Stimulated activated CD4-positive, alpha-beta T cell treated with anti-CD3 and anti-CD28 coated beads, Interleukin-12 subunit alpha, Interleukin-12 subunit beta, amount 100 ng/mL, for 24 hours (primary cell): Measurements from ENCODE around the gene TRIM67.
"Not testable (repeated sequence)": the region's sequence is repeated elsewhere in the genome, so short reads cannot be mapped to it uniquely, and the experiment has no call there.

ENCODE experiments used
- DNase-seq, 2 experiments: peaks; one replicate each; pipeline ENCODE4 v3.0.0-alpha.2; 2020; ENCODE audit warnings: low read depth in 2 of 2

Gene TRIM67

GRCh38 chr1:231203259-231204057 lies 41.6 kb downstream of the TRIM67 start:
- DNase-seq: no peak

GRCh38 chr1:231206856-231207255 lies 45.0 kb downstream of the TRIM67 start:
- DNase-seq: no peak

GRCh38 chr1:231207437-231207836 lies 45.6 kb downstream of the TRIM67 start:
- DNase-seq: no peak

- no peak for DNase-seq
Measured at GRCh38 chr1:231208980-231209379, 47.1 kb downstream of the TRIM67 start.

- no peak for DNase-seq
Measured at GRCh38 chr1:231209531-231209930, 47.7 kb downstream of the TRIM67 start.

- DNase-seq: no peak
Measured at GRCh38 chr1:231210126-231210525, 48.3 kb downstream of the TRIM67 start.

GRCh38 chr1:231211005-231211857 lies 49.4 kb downstream of the TRIM67 start:
- DNase-seq: peak; percentile 79 to 95

- not testable (repeated sequence) for DNase-seq
Measured at GRCh38 chr1:231212301-231212700, 50.4 kb downstream of the TRIM67 start.

GRCh38 chr1:231213831-231214573 lies 52.1 kb downstream of the TRIM67 start:
- DNase-seq: no peak

- DNase-seq: no peak
Measured at GRCh38 chr1:231214918-231215680, 53.2 kb downstream of the TRIM67 start.

- DNase-seq: no peak
Measured at GRCh38 chr1:231215681-231216385, 54.0 kb downstream of the TRIM67 start.

GRCh38 chr1:231216498-231216897 lies 54.6 kb downstream of the TRIM67 start:
- DNase-seq: no peak

- DNase-seq: no peak
Measured at GRCh38 chr1:231217056-231217455, 55.2 kb downstream of the TRIM67 start.

GRCh38 chr1:231218078-231218477 lies 56.2 kb downstream of the TRIM67 start:
- no peak for DNase-seq

GRCh38 chr1:231219422-231220401 lies 57.9 kb downstream of the TRIM67 start:
- DNase-seq: no peak

GRCh38 chr1:231220801-231221200 lies 58.9 kb downstream of the TRIM67 start:
- no peak for DNase-seq

- no peak for DNase-seq
Measured at GRCh38 chr1:231226156-231226555, 64.3 kb downstream of the TRIM67 start.

GRCh38 chr1:231231511-231231910 lies 69.7 kb downstream of the TRIM67 start:
- DNase-seq: no peak
